ENCODE results near the gene RTP5.
"Not testable (repeated sequence)": the region's sequence is repeated elsewhere in the genome, so short reads cannot be mapped to it uniquely, and the experiment has no call there.

Gene RTP5

GRCh38 chr2:241870611-241871537 lies 1.3 kb downstream of the RTP5 start:
- no peak overlapping the region for H3K4me3 ChIP-seq
- DNase-seq (ENCODE audit: low read depth, low spot score) = no peak
- H3K9ac ChIP-seq (ENCODE audit: insufficient read length) = no peak overlapping the region
- TF ChIP-seq FOXP2 (optimal IDR thresholded peaks at IDR 0.05; ENCODE audit: control extremely low read depth, extremely low read length, insufficient read depth) (no peak), EZH2 (IDR thresholded peaks at IDR 0.05) (no peak), POLR2AphosphoS5 (IDR thresholded peaks at IDR 0.05; ENCODE audit: borderline replicate concordance, low read depth, low read length) (no peak)
- no peak overlapping the region for H3K27ac ChIP-seq
- no peaks in the 10 kb centered on the region for H3K9me3 ChIP-seq (ENCODE audit: low read depth, low read length)
- no peaks in the 10 kb centered on the region for H3K36me3 ChIP-seq (ENCODE audit: insufficient read depth, low read length)

- H3K9me3 ChIP-seq (ENCODE audit: low read depth, low read length) = no peaks in the 10 kb centered on the region
- H3K27ac ChIP-seq = no peak overlapping the region
- no peak overlapping the region for H3K4me3 ChIP-seq
- no peak overlapping the region for H3K9ac ChIP-seq (ENCODE audit: insufficient read length)
- no peaks in the 10 kb centered on the region for H3K36me3 ChIP-seq (ENCODE audit: insufficient read depth, low read length)
- no peak for TF ChIP-seq FOXP2 (optimal IDR thresholded peaks at IDR 0.05; ENCODE audit: control extremely low read depth, extremely low read length, insufficient read depth)
- no peak for TF ChIP-seq POLR2AphosphoS5 (IDR thresholded peaks at IDR 0.05; ENCODE audit: borderline replicate concordance, low read depth, low read length)
- TF ChIP-seq EZH2 (IDR thresholded peaks at IDR 0.05) = no peak
- DNase-seq (ENCODE audit: low read depth, low spot score) = no peak
These were observed 2.2 kb downstream of the RTP5 start for GRCh38 chr2:241871538-241872312.

GRCh38 chr2:241872313-241872642 lies 2.7 kb downstream of the RTP5 start:
- TF ChIP-seq FOXP2 (optimal IDR thresholded peaks at IDR 0.05; ENCODE audit: control extremely low read depth, extremely low read length, insufficient read depth) (no peak), EZH2 (IDR thresholded peaks at IDR 0.05) (no peak), POLR2AphosphoS5 (IDR thresholded peaks at IDR 0.05; ENCODE audit: borderline replicate concordance, low read depth, low read length) (no peak)
- DNase-seq (ENCODE audit: low read depth, low spot score) = no peak

GRCh38 chr2:241873081-241873802 lies 3.7 kb downstream of the RTP5 start:
- Histone ChIP-seq H3K9ac (ENCODE audit: insufficient read length) (no peak overlapping the region), H3K4me3 (no peak overlapping the region), H3K9me3 (ENCODE audit: low read depth, low read length) (no peaks in the 10 kb centered on the region), H3K36me3 (ENCODE audit: insufficient read depth, low read length) (no peaks in the 10 kb centered on the region), H3K27ac (no peak overlapping the region)
- no peak for TF ChIP-seq POLR2AphosphoS5 (IDR thresholded peaks at IDR 0.05; ENCODE audit: borderline replicate concordance, low read depth, low read length)
- no peak for TF ChIP-seq FOXP2 (optimal IDR thresholded peaks at IDR 0.05; ENCODE audit: control extremely low read depth, extremely low read length, insufficient read depth)
- TF ChIP-seq EZH2 (IDR thresholded peaks at IDR 0.05) = no peak
- no peak for DNase-seq (ENCODE audit: low read depth, low spot score)

More at GRCh38 chr2:241872313-241872642, 2.7 kb downstream of the RTP5 start:
- no peaks in the 10 kb centered on the region for H3K9me3 ChIP-seq (ENCODE audit: low read depth, low read length)
- no peak overlapping the region for H3K4me3 ChIP-seq
- no peak overlapping the region for H3K27ac ChIP-seq
- H3K9ac ChIP-seq (ENCODE audit: insufficient read length) = no peak overlapping the region
- H3K36me3 ChIP-seq (ENCODE audit: insufficient read depth, low read length) = no peaks in the 10 kb centered on the region

GRCh38 chr2:241873803-241874110 lies 4.2 kb downstream of the RTP5 start:
- Histone ChIP-seq H3K9ac (ENCODE audit: insufficient read length) (no peak overlapping the region), H3K9me3 (ENCODE audit: low read depth, low read length) (no peaks in the 10 kb centered on the region), H3K4me3 (no peak overlapping the region), H3K36me3 (ENCODE audit: insufficient read depth, low read length) (no peaks in the 10 kb centered on the region), H3K27ac (no peak overlapping the region)
- DNase-seq (ENCODE audit: low read depth, low spot score) = no peak
- TF ChIP-seq FOXP2 (optimal IDR thresholded peaks at IDR 0.05; ENCODE audit: control extremely low read depth, extremely low read length, insufficient read depth) = no peak
- TF ChIP-seq POLR2AphosphoS5 (IDR thresholded peaks at IDR 0.05; ENCODE audit: borderline replicate concordance, low read depth, low read length) = no peak
- TF ChIP-seq EZH2 (IDR thresholded peaks at IDR 0.05) = no peak

- H3K9me3 ChIP-seq (ENCODE audit: low read depth, low read length) = no peaks in the 10 kb centered on the region
- TF ChIP-seq FOXP2 (optimal IDR thresholded peaks at IDR 0.05; ENCODE audit: control extremely low read depth, extremely low read length, insufficient read depth) (no peak), POLR2AphosphoS5 (IDR thresholded peaks at IDR 0.05; ENCODE audit: borderline replicate concordance, low read depth, low read length) (no peak), EZH2 (IDR thresholded peaks at IDR 0.05) (no peak)
- no peak overlapping the region for H3K27ac ChIP-seq
- DNase-seq (ENCODE audit: low read depth, low spot score) = no peak
- no peak overlapping the region for H3K4me3 ChIP-seq
- no peaks in the 10 kb centered on the region for H3K36me3 ChIP-seq (ENCODE audit: insufficient read depth, low read length)
- H3K9ac ChIP-seq (ENCODE audit: insufficient read length) = no peak overlapping the region
These were observed 4.9 kb downstream of the RTP5 start for GRCh38 chr2:241874277-241874925.

GRCh38 chr2:241875754-241876527 lies 6.4 kb downstream of the RTP5 start:
- not testable (repeated sequence) for H3K27ac ChIP-seq; H3K36me3 ChIP-seq (ENCODE audit: insufficient read depth, low read length); DNase-seq (ENCODE audit: low read depth, low spot score); H3K9ac ChIP-seq (ENCODE audit: insufficient read length); H3K9me3 ChIP-seq (ENCODE audit: low read depth, low read length); H3K4me3 ChIP-seq

Measured in SK-N-MC (cell line).